ENCODE data around the gene INF2. TPM values are rescaled to one million over a fixed set of nuclear protein-coding genes. Genes with fewer than 3 reads are reported as not detected.

Gene INF2
- 14.6 TPM for total RNA-seq

DNA sequence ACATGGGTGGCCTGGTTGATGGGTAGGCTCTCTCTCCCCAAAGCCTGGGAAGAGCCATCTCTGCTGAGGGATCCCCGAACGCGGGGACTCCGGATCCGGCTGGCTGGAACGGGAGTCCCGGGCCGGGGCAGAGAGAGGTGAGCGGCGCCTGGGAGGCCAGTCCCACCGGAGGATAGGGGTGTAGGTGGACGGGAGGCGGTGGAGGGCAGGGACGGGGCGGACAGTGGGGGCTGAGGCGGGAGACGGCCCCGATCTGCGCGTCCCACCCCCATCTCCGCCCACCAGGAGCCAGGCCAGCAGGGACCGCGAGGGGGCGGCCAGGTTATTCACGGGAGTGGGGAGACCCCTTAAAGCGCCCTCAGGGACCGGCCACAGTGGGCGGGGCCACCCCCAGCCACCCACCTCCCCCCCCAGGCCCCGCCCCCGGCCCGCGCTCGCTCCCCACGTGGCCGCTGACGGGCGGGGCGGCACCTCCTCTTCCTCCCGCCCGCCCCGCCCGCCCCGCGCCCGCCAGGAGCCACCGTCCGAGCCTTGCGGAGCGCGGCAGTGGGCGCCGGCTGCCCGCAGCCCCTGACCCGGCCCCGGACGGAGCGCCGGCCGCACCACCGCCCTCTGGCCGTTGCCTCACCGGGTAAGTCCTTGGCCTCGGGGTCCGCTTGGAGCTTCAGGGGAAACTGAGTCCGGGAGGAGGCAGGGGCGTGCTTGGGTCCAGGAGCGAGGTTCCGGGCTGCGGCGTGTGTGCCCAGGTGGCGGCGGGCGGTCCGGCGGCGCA is at the start of gene INF2:
INF2 (plus strand) TSS at position 510 of the 772 bp plus-strand sequence. CDS start 11,748 bp downstream, outside the sequence.
- Histone ChIP-seq H3K9ac (ENCODE audit: low read depth in 1 of 3, low read length in 3 of 3) (peak within 1 kb of the TSS; percentile 76 to 83 (median 83)), H3K4me3 (ENCODE audit: low read length in 3 of 3) (peak within 1 kb of the TSS; percentile 71 to 83 (median 73)), H3K27ac (ENCODE audit: low read depth, low read length) (peak within 1 kb of the TSS; percentile 77), H3K36me3 (ENCODE audit: control insufficient read depth in 3 of 3, insufficient read depth in 3 of 3, low read length in 3 of 3) (no peaks in the 10 kb centered on the region), H3K27me3 (ENCODE audit: control insufficient read depth in 3 of 3, insufficient read depth in 3 of 3, low read length in 3 of 3) (peaks cover 0 to 2% (median 0%) of the 10 kb centered on the region in 3 donors), H3K4me1 (ENCODE audit: control insufficient read depth in 3 of 3, insufficient read depth in 3 of 3, low read length in 3 of 3) (peaks cover 41 to 67% (median 59%) of the 10 kb centered on the region in 3 donors), H3K9me3 (ENCODE audit: control insufficient read depth in 3 of 3, low read length in 3 of 3) (no peaks in the 10 kb centered on the region)

DNA sequence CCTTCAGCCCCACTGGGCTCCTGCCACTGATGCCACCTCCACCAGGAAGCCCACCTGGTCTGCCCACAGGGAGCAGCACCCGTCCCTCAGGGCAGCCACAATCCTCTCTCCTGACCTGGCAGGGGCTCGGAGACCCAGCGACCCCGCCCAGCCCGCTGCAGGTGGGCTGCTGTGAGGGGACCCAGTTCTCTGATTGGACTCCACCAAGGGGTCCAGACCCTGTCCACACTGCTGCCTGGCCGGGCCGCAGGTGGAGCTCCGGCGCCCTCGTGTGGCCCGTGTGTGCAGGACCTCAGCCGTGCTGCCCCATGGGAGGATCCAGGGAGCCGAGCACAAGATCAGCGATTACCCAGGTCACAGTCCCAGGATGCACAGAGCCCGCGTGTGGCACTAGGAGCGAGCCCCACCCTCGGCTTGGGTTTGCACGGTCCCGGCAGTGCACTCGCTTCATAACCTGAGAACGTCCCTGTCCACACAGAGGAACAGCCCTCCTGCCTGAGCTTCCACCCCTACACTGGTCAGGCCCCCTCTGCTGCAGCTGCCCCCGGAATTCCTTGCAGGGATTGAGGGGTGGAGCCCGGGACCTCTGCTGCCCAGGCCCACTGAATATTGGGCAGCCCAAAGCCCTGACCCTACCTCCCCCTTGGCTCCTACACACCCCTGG is 49.4 kb upstream of the INF2 start:
- Histone ChIP-seq H3K27ac (ENCODE audit: low read depth, low read length) (no peak overlapping the region), H3K9me3 (ENCODE audit: control insufficient read depth in 3 of 3, low read length in 3 of 3) (no peaks in the 10 kb centered on the region), H3K9ac (ENCODE audit: low read depth in 1 of 3, low read length in 3 of 3) (no peak overlapping the region), H3K4me3 (ENCODE audit: low read length in 3 of 3) (no peak overlapping the region), H3K27me3 (ENCODE audit: control insufficient read depth in 3 of 3, insufficient read depth in 3 of 3, low read length in 3 of 3) (peaks cover 14 to 49% (median 39%) of the 10 kb centered on the region in 3 donors), H3K4me1 (ENCODE audit: control insufficient read depth in 3 of 3, insufficient read depth in 3 of 3, low read length in 3 of 3) (peaks cover 0 to 4% (median 0%) of the 10 kb centered on the region in 3 donors), H3K36me3 (ENCODE audit: control insufficient read depth in 3 of 3, insufficient read depth in 3 of 3, low read length in 3 of 3) (no peaks in the 10 kb centered on the region)

- H3K9me3 ChIP-seq (ENCODE audit: control insufficient read depth in 3 of 3, low read length in 3 of 3) = no peaks in the 10 kb centered on the region
- H3K27me3 ChIP-seq (ENCODE audit: control insufficient read depth in 3 of 3, insufficient read depth in 3 of 3, low read length in 3 of 3) = peaks cover 14 to 44% (median 39%) of the 10 kb centered on the region in 3 donors
- peaks cover 0 to 4% (median 0%) of the 10 kb centered on the region in 3 donors for H3K4me1 ChIP-seq (ENCODE audit: control insufficient read depth in 3 of 3, insufficient read depth in 3 of 3, low read length in 3 of 3)
- H3K4me3 ChIP-seq (ENCODE audit: low read length in 3 of 3) = no peak overlapping the region
- no peaks in the 10 kb centered on the region for H3K36me3 ChIP-seq (ENCODE audit: control insufficient read depth in 3 of 3, insufficient read depth in 3 of 3, low read length in 3 of 3)
- H3K9ac ChIP-seq (ENCODE audit: low read depth in 1 of 3, low read length in 3 of 3) = no peak overlapping the region
- no peak overlapping the region for H3K27ac ChIP-seq (ENCODE audit: low read depth, low read length)
Observed at GRCh38 chr14:104640681-104641080, 48.7 kb upstream of the INF2 start.

GRCh38 chr14:104641753-104642539 is 47.5 kb upstream of the INF2 start:
- Histone ChIP-seq H3K36me3 (ENCODE audit: control insufficient read depth in 3 of 3, insufficient read depth in 3 of 3, low read length in 3 of 3) (no peaks in the 10 kb centered on the region), H3K27ac (ENCODE audit: low read depth, low read length) (no peak overlapping the region), H3K27me3 (ENCODE audit: control insufficient read depth in 3 of 3, insufficient read depth in 3 of 3, low read length in 3 of 3) (peaks cover 11 to 34% (median 33%) of the 10 kb centered on the region in 3 donors), H3K4me3 (ENCODE audit: low read length in 3 of 3) (no peak overlapping the region), H3K9ac (ENCODE audit: low read depth in 1 of 3, low read length in 3 of 3) (no peak overlapping the region), H3K4me1 (ENCODE audit: control insufficient read depth in 3 of 3, insufficient read depth in 3 of 3, low read length in 3 of 3) (peaks cover 0 to 4% (median 0%) of the 10 kb centered on the region in 3 donors), H3K9me3 (ENCODE audit: control insufficient read depth in 3 of 3, low read length in 3 of 3) (no peaks in the 10 kb centered on the region)

DNA sequence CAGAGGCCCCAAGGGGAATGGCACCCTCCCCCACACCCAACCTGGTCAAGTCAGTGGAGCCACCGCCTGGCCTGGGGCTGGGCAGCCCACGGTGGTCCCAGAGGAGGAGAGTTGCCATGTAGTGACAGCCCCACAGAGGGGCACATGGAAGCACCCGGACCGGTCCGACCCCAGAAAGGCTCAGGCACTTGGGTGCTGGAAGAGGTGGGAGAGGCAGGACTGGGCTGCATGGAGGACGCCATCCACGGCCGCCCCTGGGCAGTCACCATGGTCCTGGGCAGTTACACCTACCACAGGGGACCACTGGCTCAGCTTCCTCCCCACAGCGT is 46.9 kb upstream of the INF2 start:
- Histone ChIP-seq H3K36me3 (ENCODE audit: control insufficient read depth in 3 of 3, insufficient read depth in 3 of 3, low read length in 3 of 3) (no peaks in the 10 kb centered on the region), H3K27ac (ENCODE audit: low read depth, low read length) (no peak overlapping the region), H3K27me3 (ENCODE audit: control insufficient read depth in 3 of 3, insufficient read depth in 3 of 3, low read length in 3 of 3) (peaks cover 8 to 33% (median 31%) of the 10 kb centered on the region in 3 donors), H3K9me3 (ENCODE audit: control insufficient read depth in 3 of 3, low read length in 3 of 3) (no peaks in the 10 kb centered on the region), H3K4me3 (ENCODE audit: low read length in 3 of 3) (no peak overlapping the region), H3K4me1 (ENCODE audit: control insufficient read depth in 3 of 3, insufficient read depth in 3 of 3, low read length in 3 of 3) (peaks cover 0 to 4% (median 0%) of the 10 kb centered on the region in 3 donors), H3K9ac (ENCODE audit: low read depth in 1 of 3, low read length in 3 of 3) (no peak overlapping the region)

- Histone ChIP-seq H3K9me3 (ENCODE audit: control insufficient read depth in 3 of 3, low read length in 3 of 3) (no peaks in the 10 kb centered on the region), H3K9ac (ENCODE audit: low read depth in 1 of 3, low read length in 3 of 3) (no peak overlapping the region), H3K27me3 (ENCODE audit: control insufficient read depth in 3 of 3, insufficient read depth in 3 of 3, low read length in 3 of 3) (peaks cover 6 to 31% (median 28%) of the 10 kb centered on the region in 3 donors), H3K36me3 (ENCODE audit: control insufficient read depth in 3 of 3, insufficient read depth in 3 of 3, low read length in 3 of 3) (no peaks in the 10 kb centered on the region), H3K4me1 (ENCODE audit: control insufficient read depth in 3 of 3, insufficient read depth in 3 of 3, low read length in 3 of 3) (peaks cover 0 to 4% (median 0%) of the 10 kb centered on the region in 3 donors), H3K4me3 (ENCODE audit: low read length in 3 of 3) (no peak overlapping the region), H3K27ac (ENCODE audit: low read depth, low read length) (no peak overlapping the region)
Observed at GRCh38 chr14:104643306-104643705, 46.1 kb upstream of the INF2 start.

DNA sequence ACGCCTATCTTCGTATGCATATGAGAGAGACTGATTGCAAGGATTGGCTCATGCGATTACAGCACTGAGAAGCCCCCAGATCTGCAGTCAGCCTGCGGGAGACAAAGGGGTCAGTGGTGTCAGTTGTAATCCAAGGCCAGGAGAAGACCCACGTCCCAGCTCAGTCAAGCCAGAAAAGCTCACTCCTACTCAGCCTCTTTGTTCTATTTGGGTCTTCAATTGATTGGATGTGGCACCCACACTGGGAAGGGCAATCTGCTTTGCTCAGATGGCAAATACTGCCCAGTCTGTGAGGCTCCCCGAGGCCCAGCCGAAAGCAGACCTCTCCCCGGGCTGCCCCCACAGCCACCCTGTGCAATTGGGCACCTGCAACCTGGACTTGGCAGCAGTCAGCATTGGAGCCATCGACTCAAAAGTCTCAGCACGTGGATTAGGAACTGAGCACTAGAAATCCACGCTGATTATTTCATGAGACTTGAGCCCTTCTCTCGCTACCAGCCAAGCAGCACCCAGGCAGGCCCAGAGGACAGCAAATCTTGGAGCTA is 45.3 kb upstream of the INF2 start:
- Histone ChIP-seq H3K27me3 (ENCODE audit: control insufficient read depth in 3 of 3, insufficient read depth in 3 of 3, low read length in 3 of 3) (peaks cover 6 to 23% (median 20%) of the 10 kb centered on the region in 3 donors), H3K4me1 (ENCODE audit: control insufficient read depth in 3 of 3, insufficient read depth in 3 of 3, low read length in 3 of 3) (peaks cover 0 to 4% (median 0%) of the 10 kb centered on the region in 3 donors), H3K9me3 (ENCODE audit: control insufficient read depth in 3 of 3, low read length in 3 of 3) (no peaks in the 10 kb centered on the region), H3K36me3 (ENCODE audit: control insufficient read depth in 3 of 3, insufficient read depth in 3 of 3, low read length in 3 of 3) (no peaks in the 10 kb centered on the region), H3K27ac (ENCODE audit: low read depth, low read length) (no peak overlapping the region), H3K9ac (ENCODE audit: low read depth in 1 of 3, low read length in 3 of 3) (no peak overlapping the region), H3K4me3 (ENCODE audit: low read length in 3 of 3) (no peak overlapping the region)

DNA sequence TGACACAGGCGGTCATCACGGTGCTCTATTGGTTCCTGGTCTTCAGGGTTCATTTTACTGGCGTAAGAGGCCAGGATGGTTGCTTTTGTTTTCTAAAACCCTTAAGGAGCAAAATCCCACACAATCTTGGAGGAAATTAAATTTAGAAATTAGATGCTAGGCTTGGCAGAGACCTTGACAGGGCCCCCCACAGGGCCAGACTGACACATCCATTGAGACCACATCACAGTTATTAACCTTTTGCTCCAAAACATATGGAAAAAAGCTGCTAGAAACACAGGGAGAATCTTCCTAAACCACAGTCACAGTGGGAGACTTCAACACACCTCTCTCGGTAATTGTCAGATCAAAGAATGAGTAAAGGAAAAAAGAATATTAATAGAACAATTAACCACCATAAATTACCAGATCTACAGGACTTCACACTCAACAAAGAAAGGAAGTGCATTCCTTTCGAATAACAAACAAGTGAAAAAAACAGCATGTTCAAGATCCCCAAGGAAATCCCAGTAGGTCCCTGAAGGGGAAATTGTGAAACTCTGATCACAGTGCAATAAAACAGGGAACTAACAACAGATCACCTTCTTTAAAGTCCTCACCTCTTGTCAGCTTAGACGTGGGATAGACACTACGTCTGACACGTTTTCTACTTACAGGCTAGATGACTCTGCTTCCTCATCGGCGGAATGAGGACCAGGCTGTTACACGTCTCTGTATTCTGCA is 44.6 kb upstream of the INF2 start:
- Histone ChIP-seq H3K4me1 (ENCODE audit: control insufficient read depth in 3 of 3, insufficient read depth in 3 of 3, low read length in 3 of 3) (peaks cover 0 to 4% (median under 1%) of the 10 kb centered on the region in 3 donors), H3K9ac (ENCODE audit: low read depth in 1 of 3, low read length in 3 of 3) (no peak overlapping the region), H3K27ac (ENCODE audit: low read depth, low read length) (no peak overlapping the region), H3K4me3 (ENCODE audit: low read length in 3 of 3) (no peak overlapping the region), H3K27me3 (ENCODE audit: control insufficient read depth in 3 of 3, insufficient read depth in 3 of 3, low read length in 3 of 3) (peaks cover under 1 to 17% (median 15%) of the 10 kb centered on the region in 3 donors), H3K36me3 (ENCODE audit: control insufficient read depth in 3 of 3, insufficient read depth in 3 of 3, low read length in 3 of 3) (no peaks in the 10 kb centered on the region), H3K9me3 (ENCODE audit: control insufficient read depth in 3 of 3, low read length in 3 of 3) (no peaks in the 10 kb centered on the region)

- H3K36me3 ChIP-seq (ENCODE audit: control insufficient read depth in 3 of 3, insufficient read depth in 3 of 3, low read length in 3 of 3) = no peaks in the 10 kb centered on the region
- peaks cover 0 to 3% (median 0%) of the 10 kb centered on the region in 3 donors for H3K9me3 ChIP-seq (ENCODE audit: control insufficient read depth in 3 of 3, low read length in 3 of 3)
- no peak overlapping the region for H3K4me3 ChIP-seq (ENCODE audit: low read length in 3 of 3)
- H3K27ac ChIP-seq (ENCODE audit: low read depth, low read length) = no peak overlapping the region
- peaks cover 2 to 5% (median 5%) of the 10 kb centered on the region in 3 donors for H3K4me1 ChIP-seq (ENCODE audit: control insufficient read depth in 3 of 3, insufficient read depth in 3 of 3, low read length in 3 of 3)
- H3K27me3 ChIP-seq (ENCODE audit: control insufficient read depth in 3 of 3, insufficient read depth in 3 of 3, low read length in 3 of 3) = peaks cover 0 to 9% (median 5%) of the 10 kb centered on the region in 3 donors
- no peak overlapping the region for H3K9ac ChIP-seq (ENCODE audit: low read depth in 1 of 3, low read length in 3 of 3)
Observed at GRCh38 chr14:104647467-104648043, 41.9 kb upstream of the INF2 start.
